LNCaP clone FGC (cell line): Measurements from ENCODE around the gene NAA60.

ENCODE experiments used
- DNase-seq: peaks from one replicate; pipeline ENCODE4 v3.0.0-alpha.2; 2011; ENCODE audit warnings: low read depth
- H3K4me3 ChIP-seq: 2 replicates; pipeline ENCODE4 v1.5.1; 2011; ENCODE audit warnings: mild to moderate bottlenecking, low read depth, low read length, control low read depth
- TF ChIP-seq, protein P1 (sequence below): IDR thresholded peaks from 2 replicates; pipeline ENCODE4 v1.5.1; 2012; ENCODE audit warnings: mild to moderate bottlenecking; ENCODE audit not compliant: control insufficient read depth, insufficient read depth; ENCODE audit errors: extremely low read depth

Gene NAA60

DNA sequence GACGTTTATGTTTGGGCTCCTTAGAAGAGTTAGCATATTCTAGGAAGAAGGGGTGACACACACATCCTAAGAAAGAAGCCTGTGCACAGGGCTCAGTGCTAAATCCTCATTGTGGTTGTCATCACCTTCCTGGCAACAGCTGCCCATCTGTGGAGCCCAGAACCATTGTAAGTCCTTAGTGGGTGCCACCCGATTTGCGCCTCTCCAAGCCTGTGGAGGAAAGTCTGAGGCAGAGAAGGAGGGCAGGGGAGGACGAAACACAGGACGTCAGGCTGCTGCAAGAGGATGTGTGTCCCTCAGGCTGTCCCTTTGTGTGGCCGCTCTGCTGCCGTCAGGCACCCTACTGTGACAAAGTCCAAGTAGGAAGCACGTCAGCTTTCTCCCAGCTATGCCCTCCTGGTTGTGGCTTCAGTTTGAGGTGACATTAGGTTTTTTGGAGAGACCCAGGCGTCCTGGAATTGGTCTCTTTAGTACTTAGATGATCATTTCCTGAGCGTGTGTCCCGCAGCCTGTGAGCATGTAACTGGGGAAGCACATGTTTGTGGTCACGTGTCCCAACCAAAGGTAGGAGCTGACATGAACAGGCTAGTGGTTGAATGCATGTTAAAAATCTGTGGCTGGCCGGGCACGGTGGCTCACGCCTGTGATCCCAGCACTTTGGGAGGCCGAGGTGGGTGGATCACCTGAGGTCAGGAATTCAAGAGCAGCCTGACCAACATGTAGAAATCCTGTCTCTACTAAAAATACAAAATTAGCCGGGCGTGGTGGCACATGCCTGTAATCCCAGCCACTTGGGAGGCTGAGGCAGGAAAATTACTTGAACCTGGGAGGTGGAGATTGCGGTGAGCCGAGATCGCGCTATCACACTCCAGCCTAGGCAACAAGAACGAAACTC lies 68.1 kb downstream of the NAA60 start:
- H3K4me3 ChIP-seq = no peak overlapping the region
- no peak for DNase-seq
- TF ChIP-seq, protein P1, sequence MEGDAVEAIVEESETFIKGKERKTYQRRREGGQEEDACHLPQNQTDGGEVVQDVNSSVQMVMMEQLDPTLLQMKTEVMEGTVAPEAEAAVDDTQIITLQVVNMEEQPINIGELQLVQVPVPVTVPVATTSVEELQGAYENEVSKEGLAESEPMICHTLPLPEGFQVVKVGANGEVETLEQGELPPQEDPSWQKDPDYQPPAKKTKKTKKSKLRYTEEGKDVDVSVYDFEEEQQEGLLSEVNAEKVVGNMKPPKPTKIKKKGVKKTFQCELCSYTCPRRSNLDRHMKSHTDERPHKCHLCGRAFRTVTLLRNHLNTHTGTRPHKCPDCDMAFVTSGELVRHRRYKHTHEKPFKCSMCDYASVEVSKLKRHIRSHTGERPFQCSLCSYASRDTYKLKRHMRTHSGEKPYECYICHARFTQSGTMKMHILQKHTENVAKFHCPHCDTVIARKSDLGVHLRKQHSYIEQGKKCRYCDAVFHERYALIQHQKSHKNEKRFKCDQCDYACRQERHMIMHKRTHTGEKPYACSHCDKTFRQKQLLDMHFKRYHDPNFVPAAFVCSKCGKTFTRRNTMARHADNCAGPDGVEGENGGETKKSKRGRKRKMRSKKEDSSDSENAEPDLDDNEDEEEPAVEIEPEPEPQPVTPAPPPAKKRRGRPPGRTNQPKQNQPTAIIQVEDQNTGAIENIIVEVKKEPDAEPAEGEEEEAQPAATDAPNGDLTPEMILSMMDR = no peak

DNA sequence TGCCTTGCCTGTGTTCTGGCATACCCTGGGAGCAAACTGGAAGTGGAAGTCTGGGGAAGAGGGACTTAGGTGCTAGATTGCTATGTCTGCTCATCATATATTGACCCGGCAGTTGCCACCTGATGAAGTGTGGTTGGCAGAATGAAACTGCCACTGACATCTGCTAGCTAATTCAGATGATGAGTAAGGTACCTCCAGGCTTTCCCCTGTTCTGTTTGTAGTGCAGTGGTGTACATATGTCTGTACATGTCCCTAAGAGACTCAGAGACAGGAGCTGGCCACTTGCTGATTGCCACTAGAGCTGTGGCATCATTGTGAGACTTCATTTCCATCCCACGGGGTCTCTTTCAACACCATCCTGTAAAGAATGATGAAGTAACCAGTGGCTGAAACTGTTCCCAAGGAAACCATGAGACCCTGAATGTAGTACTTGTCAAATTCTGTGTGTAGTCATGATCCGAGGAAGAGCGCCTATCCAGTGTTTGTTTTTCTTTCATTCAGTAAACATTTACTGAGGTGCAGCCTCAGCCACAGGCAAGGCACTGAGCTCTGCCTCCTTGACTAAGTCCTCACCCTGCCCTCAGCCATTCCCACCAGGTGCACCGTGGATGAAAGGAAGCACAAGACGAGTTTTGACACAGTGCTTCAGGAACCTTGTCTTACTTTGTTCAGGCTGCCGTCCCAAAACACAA lies 70.6 kb downstream of the NAA60 start:
- TF ChIP-seq, protein P1 = no peak
- no peak overlapping the region for H3K4me3 ChIP-seq
- DNase-seq = no peak

DNA sequence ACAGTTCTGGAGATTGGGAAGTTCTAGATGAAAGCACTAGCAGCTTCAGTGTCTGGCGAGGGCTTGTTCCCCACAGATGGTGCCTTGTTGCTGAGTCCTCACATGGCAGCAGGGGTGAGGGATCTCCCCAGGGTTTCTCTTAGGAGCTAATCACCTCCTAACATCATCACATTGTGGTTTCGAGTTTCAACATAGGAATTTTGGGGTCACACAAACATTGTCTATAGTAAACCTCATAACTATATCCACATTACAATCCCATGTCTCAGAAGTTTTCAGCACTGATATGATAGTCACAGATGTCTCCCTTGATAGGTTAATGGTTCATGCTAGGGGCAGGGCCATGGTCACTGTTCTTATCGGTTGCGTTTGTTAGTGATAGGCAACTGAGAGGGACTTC lies 71.1 kb downstream of the NAA60 start:
- TF ChIP-seq, protein P1 = no peak
- DNase-seq = no peak
- H3K4me3 ChIP-seq = no peak overlapping the region

DNA sequence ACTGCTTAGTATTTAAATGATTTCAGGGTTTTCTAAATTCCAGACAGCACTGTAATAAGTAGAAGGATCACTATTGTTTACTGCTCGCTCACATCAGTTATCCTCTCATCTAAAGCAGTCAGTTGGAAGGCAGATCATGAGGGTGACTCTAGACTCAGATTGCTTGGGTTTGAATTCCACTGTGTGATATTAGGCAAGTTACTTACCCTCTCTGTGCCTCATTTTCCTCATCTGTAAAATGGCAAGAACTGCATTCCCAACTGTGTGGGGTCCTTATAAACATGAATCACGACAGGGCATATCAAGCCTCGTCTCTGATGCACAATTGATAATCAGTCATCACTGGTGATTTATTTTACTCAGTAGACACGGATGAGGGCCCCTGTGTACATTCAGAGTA lies 72.4 kb downstream of the NAA60 start:
- no peak overlapping the region for H3K4me3 ChIP-seq
- DNase-seq = no peak
- TF ChIP-seq, protein P1 = no peak

DNA sequence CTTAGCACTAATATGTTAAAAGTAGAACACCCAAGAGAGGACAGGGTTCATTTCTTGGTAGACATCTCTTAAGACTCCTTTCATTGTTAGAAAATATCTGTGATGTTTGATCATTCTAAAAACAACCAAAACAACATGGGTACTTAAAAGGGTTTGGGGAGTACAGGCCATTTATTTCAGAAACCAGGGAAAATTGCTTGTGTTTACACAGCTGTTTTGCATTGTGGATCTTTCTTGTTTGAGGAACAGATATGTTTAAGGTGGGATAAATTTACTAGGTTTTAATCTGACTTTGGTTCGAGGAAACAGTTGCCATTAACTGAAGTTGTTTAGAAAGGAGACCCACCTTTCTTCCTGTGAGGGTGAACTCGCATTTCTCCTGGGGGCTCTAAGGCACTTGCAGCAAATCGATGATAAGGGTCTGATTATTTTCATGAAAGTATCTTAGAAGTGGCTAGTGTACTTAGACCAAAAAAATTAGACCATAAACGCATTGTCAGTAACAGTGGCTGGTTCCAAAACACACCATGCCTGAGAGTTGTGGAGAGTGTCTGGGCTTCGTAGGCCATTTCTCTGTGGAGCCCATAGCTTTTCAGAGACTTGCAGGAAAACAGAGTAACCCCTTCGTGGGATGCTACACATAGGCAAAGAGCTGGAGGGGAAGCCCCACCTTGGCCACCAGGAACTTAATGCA lies 75.0 kb downstream of the NAA60 start:
- H3K4me3 ChIP-seq = no peak overlapping the region
- DNase-seq = no peak
- TF ChIP-seq, protein P1 = no peak

DNA sequence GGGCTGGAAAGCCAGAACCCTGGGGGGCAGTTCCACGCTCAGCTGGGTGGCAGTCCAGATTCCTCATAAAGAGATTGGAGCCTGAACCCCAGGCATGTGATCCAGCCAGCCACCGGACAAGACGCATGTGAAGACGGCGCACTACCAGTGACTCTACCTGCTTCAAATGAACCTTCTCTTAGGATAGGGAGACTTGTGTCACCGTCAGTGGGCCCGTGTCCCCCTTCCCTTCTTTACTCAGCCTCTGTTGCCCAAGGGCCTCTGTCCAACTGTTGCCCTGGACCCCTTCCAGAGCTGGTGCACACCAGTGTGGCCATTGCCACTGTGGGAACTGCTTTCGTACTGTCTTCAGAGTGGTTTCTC lies 75.5 kb downstream of the NAA60 start:
- DNase-seq = no peak
- no peak overlapping the region for H3K4me3 ChIP-seq
- TF ChIP-seq, protein P1 = no peak
